Activated naive CD8-positive, alpha-beta T cell treated with anti-CD3 and anti-CD28 coated beads, Interleukin-2, amount 10 ng/mL, durations not matched to agents 7 days and 5 days (primary cell): ENCODE data around the gene STX5. TPM values are rescaled to one million over a fixed set of nuclear protein-coding genes. Genes with fewer than 3 reads are reported as not detected.
A peak's percentile ranks its signal among the peaks of the same experiment; 100 is the strongest.
"Not testable (repeated sequence)": the region's sequence is repeated elsewhere in the genome, so short reads cannot be mapped to it uniquely, and the experiment has no call there.

Experiments
- ATAC-seq: fragments of 150-1000 bp; cut with Tn5 transposase; one replicate; pipeline ENCODE4 v1.10.0; 2021; ENCODE audit warnings: low read depth, moderate library complexity
- POLR2A ChIA-PET: fragments of 350-600 bp; sonication (Branson Sonifier 250); formaldehyde crosslinking; loops from one replicate; lab custom pipeline; 2021; ENCODE audit warnings: antibody characterized with exemption; lab: Charles Lee
- DNase-seq: peaks from one replicate; pipeline ENCODE4 v3.0.0; 2021
- H3K27ac Mint-ChIP-seq: one replicate; pipeline ENCODE4 v1.8.0; 2022; ENCODE audit warnings: mild to moderate bottlenecking, mixed read lengths
- H3K27me3 Mint-ChIP-seq: one replicate; pipeline ENCODE4 v1.8.0; 2022; ENCODE audit warnings: mild to moderate bottlenecking, moderate library complexity, mixed read lengths
- H3K36me3 Mint-ChIP-seq: one replicate; pipeline ENCODE4 v1.8.0; 2021; ENCODE audit warnings: mild to moderate bottlenecking, mixed read lengths
- H3K4me1 Mint-ChIP-seq: one replicate; pipeline ENCODE4 v1.8.0; 2021; ENCODE audit warnings: mixed read lengths
- H3K4me3 Mint-ChIP-seq: one replicate; pipeline ENCODE4 v1.8.0; 2022; ENCODE audit warnings: mild to moderate bottlenecking, moderate library complexity, mixed read lengths
- H3K9me3 Mint-ChIP-seq: one replicate; pipeline ENCODE4 v1.8.0; 2021; ENCODE audit warnings: mixed read lengths
- total RNA-seq, 2 experiments: library from RNA; stranded (reverse); gene quantifications; one replicate each; pipeline ENCODE4 v1.2.3, GENCODE V29; 2021

STX5 gene, protein sequence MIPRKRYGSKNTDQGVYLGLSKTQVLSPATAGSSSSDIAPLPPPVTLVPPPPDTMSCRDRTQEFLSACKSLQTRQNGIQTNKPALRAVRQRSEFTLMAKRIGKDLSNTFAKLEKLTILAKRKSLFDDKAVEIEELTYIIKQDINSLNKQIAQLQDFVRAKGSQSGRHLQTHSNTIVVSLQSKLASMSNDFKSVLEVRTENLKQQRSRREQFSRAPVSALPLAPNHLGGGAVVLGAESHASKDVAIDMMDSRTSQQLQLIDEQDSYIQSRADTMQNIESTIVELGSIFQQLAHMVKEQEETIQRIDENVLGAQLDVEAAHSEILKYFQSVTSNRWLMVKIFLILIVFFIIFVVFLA
- 10 to 100 TPM; 43.4 to 44.3 TPM for total RNA-seq

DNA sequence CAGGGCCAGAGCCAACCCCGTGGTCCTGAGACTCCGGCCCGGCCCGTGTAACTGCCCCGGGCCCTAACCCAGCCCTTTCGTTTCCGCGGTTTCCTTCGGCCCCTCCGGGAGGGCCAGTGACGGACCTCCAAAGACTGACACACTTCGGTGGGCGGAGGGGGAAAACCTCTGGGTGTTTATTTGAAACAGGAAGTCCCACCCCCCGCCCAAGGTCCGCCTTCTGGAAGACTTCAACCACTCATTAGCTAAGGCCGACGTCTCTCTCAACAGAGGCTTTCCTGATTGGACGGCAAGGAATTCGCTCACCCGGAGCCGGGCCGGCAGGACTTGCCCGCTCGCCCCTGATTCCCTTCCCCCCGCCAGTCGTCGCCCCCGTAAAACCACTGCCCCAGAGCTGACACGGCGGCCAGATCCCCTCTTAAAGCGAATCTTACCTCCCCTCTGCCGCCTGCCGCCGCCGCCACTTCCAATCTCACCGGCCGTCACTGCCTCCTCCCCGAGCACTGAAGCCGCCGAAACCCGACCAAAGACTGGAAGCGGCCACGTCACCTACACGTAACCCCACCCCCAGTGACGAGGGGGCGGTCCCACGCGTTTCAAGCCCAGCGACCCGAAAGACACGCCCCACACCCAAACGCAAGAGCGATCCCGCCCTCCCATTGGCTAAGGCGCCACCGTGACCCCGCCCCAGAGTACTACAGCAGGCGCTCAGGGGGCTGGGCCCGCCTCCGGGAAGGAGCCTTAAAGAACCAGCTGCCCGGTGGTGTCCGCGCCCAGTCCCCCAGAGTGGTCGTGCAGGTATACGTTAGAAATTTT is at the start of gene STX5:
TSS of gene STX5 (minus strand) at position 532 of the 816 bp plus-strand sequence. CDS start 808 bp downstream, outside the sequence.
- no peaks in the 10 kb centered on the region for H3K27me3 Mint-ChIP-seq
- peaks cover 17% of the 10 kb centered on the region for H3K36me3 Mint-ChIP-seq
- peak within 1 kb of the TSS; percentile 99 for H3K4me3 Mint-ChIP-seq

DNA sequence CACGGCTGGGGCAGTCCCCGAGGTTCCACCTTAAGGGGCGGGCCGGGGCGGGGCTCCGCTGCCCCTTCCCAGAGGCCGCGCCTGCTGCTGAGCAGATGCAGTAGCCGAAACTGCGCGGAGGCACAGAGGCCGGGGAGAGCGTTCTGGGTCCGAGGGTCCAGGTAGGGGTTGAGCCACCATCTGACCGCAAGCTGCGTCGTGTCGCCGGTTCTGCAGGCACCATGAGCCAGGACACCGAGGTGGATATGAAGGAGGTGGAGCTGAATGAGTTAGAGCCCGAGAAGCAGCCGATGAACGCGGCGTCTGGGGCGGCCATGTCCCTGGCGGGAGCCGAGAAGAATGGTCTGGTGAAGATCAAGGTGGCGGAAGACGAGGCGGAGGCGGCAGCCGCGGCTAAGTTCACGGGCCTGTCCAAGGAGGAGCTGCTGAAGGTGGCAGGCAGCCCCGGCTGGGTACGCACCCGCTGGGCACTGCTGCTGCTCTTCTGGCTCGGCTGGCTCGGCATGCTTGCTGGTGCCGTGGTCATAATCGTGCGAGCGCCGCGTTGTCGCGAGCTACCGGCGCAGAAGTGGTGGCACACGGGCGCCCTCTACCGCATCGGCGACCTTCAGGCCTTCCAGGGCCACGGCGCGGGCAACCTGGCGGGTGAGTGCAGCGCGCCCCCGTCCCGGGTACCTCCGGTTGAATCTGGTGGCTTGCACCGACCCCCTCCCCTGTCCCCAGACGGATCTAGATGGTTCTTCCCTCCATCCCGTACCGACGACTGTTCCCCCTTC is 49.1 kb upstream of the STX5 start, which contains the start of gene SLC3A2:
TSS of gene SLC3A2 (plus strand) at position 94 of the 776 bp plus-strand sequence. CDS start at position 222, 128 bp downstream.
- ATAC-seq, result peak; percentile 83
- no peaks in the 10 kb centered on the region for H3K9me3 Mint-ChIP-seq
- H3K4me1 Mint-ChIP-seq, result peaks cover 40% of the 10 kb centered on the region
- H3K4me3 Mint-ChIP-seq, result peak within 1 kb of the TSS; percentile 100
- POLR2A ChIA-PET, result interaction anchor here (0.6 to 6.2 kb wide), 48 partner anchors 8 to 1350 kb away, joined by 3 to 117 read pairs (median 5); partner anchors contain the start of genes B3GAT3, EEF1G, GNG3 and HNRNPUL2
- H3K36me3 Mint-ChIP-seq, result peaks cover 42% of the 10 kb centered on the region
- peak; percentile 93 for DNase-seq
- H3K27ac Mint-ChIP-seq, result peak within 1 kb of the TSS; percentile 100
- H3K27me3 Mint-ChIP-seq, result no peaks in the 10 kb centered on the region

More for the DNA sequence above, at the start of gene STX5:
- DNase-seq (peak; percentile 99), ATAC-seq (peak; percentile 91)
- POLR2A ChIA-PET, result interaction anchor here (0.6 to 4.1 kb wide), 30 partner anchors 8 to 230 kb away, joined by 3 to 102 read pairs (median 5); partner anchors contain the start of genes CSKMT, HNRNPUL2, MTA2 and NXF1
- peak within 1 kb of the TSS; percentile 100 for H3K27ac Mint-ChIP-seq
- peaks cover 26% of the 10 kb centered on the region for H3K4me1 Mint-ChIP-seq
- no peaks in the 10 kb centered on the region for H3K9me3 Mint-ChIP-seq

DNA sequence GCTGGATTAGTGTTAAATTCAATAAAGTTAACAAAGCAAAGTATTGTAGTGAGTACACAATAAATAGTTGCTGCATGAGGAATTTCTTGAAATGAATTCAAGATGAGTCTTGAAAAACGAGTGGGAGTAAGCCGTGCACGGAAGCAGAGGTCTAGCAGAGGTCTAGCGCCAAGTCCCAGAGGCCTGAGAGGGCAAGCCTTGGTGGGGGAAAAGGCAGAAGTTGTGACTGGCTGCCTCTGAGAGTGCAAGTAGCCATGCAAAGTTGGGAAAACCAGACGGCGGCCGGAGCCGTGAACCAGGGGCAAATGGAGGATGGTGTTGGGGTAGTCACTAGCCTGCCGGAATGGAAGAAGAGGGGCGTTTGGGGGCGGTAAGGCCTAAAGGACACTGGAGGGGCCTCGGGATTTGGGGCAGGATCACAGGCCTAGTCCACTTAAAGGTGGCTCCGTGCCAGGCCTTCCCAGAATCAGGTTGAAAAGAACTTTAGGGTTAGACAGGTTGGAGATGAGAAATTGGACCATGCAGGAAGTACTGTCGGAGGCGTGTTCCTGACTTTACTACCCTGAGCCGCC is 48.5 kb upstream of the STX5 start:
- Mint-ChIP-seq H3K9me3 (no peaks in the 10 kb centered on the region), H3K27me3 (no peaks in the 10 kb centered on the region), H3K27ac (peak overlapping the region; percentile 100), H3K4me1 (peaks cover 35% of the 10 kb centered on the region), H3K36me3 (peaks cover 36% of the 10 kb centered on the region), H3K4me3 (peak overlapping the region; percentile 100)
- DNase-seq (peak; percentile 64), ATAC-seq (peak; percentile 3)
- POLR2A ChIA-PET, result interaction anchor here (0.9 to 6.2 kb wide), 23 partner anchors 10 to 478 kb away, joined by 3 to 117 read pairs (median 6); partner anchors contain the start of genes HNRNPUL2, LBHD1, MTA2 and NXF1

DNA sequence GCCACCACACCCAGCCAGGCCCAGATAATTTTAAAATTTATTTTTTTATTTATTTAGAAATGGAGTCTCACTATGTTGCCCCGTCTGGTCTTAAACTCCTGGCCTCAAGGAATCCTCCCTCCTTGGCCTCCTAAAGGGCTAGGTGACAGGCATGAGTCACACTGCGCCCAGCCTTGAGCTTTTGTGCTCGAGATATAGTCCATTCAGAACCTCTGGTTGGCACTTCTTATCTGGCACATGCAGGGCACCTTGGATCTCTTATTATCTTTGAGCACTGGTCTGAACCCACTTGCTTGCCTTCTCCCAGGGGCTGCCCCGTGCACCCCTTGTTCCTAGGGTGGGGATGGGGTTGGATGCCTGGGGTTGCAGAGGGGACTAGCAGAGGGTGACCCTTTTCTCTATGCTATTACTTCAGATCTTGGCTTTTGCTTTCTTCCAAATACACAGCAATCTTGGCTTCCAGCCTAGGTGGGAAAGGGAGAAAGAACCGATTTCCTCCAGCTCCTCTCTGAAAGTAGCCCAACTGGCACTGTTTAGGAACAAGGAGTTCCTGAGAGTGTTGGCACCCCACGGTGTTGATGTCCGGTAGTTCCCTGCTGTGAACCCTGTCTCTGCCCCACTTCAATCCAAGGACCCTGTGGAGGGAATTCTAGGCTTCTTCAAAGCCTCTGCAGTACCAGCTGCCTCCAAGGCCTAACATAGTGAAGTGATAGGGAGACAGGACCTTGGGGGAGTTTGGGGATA is 47.6 kb upstream of the STX5 start:
- POLR2A ChIA-PET, result interaction anchor here (1.9 to 6.2 kb wide), 5 partner anchors 26 to 208 kb away, joined by 16 to 117 read pairs (median 82); partner anchors contain the start of genes HNRNPUL2, LBHD1, TMEM179B and TTC9C
- Mint-ChIP-seq H3K27me3 (no peaks in the 10 kb centered on the region), H3K27ac (peak overlapping the region; percentile 100), H3K36me3 (peaks cover 32% of the 10 kb centered on the region), H3K4me1 (peaks cover 31% of the 10 kb centered on the region), H3K4me3 (peak overlapping the region; percentile 100), H3K9me3 (no peaks in the 10 kb centered on the region)
- DNase-seq (no peak), ATAC-seq (no peak)

DNA sequence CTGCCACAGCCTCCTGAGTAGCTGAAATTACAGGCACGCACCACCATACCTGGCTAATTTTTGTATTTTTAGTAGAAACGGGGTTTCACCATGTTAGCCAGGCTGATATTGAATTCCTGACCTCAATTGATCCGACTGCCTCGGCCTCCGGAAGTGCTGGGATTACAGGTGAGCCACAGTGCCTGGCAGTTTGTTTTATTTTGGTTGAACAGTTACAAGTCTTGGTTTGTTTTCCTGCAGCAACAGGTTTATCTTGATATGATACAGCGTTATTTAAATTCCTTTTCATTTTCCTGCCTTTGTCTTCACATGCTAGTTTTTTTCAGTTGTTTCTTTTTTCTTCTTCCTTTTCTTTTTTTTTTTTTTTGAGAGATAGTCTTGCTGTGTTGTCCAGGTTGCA is 44.9 kb upstream of the STX5 start:
- no peak for ATAC-seq
- POLR2A ChIA-PET, result no interaction called here
- no peaks in the 10 kb centered on the region for H3K27me3 Mint-ChIP-seq
- H3K4me3 Mint-ChIP-seq, result no peak overlapping the region
- H3K36me3 Mint-ChIP-seq, result peaks cover 10% of the 10 kb centered on the region
- no peak overlapping the region for H3K27ac Mint-ChIP-seq
- no peak for DNase-seq
- peaks cover 14% of the 10 kb centered on the region for H3K4me1 Mint-ChIP-seq
- H3K9me3 Mint-ChIP-seq, result no peaks in the 10 kb centered on the region

DNA sequence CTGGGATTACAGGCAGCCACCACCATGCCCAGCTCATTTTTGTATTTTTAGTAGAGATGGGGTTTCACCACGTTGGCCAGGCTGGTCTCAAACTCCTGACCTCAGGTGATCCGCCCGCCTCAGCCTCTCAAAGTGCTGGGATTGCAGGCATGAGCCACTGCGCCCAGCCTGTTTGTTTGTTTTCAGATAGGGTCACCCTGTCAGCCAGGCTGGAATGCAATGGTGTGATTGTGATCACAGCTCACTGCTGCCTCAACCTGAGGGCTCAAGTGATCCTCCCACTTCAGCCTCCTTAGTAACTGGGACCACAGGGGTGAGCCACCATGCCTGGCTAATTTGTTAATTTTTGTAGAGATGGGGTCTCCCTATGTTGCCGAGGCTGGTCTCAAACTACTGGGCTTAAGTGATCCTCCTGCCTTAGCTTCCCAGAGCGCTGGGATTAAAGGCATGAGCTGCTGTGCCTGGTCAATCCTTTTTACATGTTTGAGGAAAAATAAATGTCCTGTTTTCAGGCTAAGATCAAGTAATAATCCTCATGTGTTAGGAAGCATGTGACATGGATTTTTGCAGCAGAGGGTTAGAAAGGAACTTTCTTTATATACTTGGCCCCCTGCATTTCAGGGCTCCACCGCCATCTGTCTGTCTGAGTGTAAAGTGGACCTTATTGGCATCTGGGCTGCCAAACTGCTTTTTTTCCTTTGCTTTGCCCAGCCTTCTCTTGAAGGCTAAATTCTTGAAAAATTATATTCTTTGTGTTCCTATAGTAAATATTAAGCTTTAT is 44.0 kb upstream of the STX5 start:
- ATAC-seq (no peak), DNase-seq (no peak)
- no peak overlapping the region for H3K4me3 Mint-ChIP-seq
- H3K27me3 Mint-ChIP-seq, result no peaks in the 10 kb centered on the region
- H3K4me1 Mint-ChIP-seq, result peaks cover 14% of the 10 kb centered on the region
- H3K27ac Mint-ChIP-seq, result no peak overlapping the region
- H3K9me3 Mint-ChIP-seq, result no peaks in the 10 kb centered on the region
- POLR2A ChIA-PET, result interaction anchor here (0.5 to 4.4 kb wide), 2 partner anchors 34 to 67 kb away, joined by 3 to 16 read pairs; no protein-coding TSS in a partner anchor
- H3K36me3 Mint-ChIP-seq, result peaks cover 9% of the 10 kb centered on the region

DNA sequence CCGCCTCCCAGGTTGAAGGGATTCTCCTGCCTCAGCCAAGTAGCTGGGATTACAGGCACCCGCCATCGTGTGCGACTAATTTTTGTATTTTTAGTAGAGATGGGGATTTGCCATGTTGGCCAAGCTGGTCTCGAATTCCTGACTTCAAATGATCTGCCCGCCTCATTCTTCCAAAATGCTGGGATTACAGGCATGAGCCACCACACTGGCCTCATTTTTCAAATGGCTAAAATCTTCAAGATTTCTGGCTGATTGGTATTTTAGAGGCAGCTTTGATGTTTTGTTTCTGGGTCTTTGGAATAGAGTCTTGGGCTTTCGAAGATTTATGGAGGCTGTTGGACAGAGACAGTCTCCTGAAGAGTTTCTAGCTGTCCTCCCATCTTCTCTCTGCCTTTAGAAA is 43.0 kb upstream of the STX5 start:
- Mint-ChIP-seq H3K27ac (no peak overlapping the region), H3K36me3 (peaks cover 7% of the 10 kb centered on the region), H3K27me3 (no peaks in the 10 kb centered on the region), H3K4me3 (no peak overlapping the region), H3K9me3 (no peaks in the 10 kb centered on the region), H3K4me1 (peaks cover 7% of the 10 kb centered on the region)
- DNase-seq (no peak), ATAC-seq (no peak)
- POLR2A ChIA-PET, result interaction anchor here (0.6 to 4.4 kb wide), 4 partner anchors 10 to 43 kb away, joined by 3 to 16 read pairs (median 4); partner anchors contain the start of gene STX5

DNA sequence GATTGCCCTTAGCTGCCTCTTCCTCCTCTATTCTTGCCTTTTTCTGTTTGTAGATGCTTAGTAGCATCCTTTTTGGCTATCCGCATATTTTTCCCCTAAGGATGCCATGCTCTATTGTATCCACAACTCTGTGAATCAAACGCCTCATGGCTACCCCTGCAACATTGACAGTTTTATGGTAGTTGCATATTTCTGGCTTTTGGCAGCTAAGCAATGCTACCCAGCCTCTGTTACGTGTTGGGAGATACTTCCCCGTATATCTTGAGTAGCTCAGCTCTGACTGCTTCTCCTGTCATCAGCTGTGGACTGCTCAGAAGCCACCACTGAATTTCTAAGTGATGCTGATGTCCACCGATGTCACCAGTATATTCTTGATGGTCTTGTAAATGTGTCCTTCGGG is 33.8 kb upstream of the STX5 start:
- DNase-seq, result no peak

DNA sequence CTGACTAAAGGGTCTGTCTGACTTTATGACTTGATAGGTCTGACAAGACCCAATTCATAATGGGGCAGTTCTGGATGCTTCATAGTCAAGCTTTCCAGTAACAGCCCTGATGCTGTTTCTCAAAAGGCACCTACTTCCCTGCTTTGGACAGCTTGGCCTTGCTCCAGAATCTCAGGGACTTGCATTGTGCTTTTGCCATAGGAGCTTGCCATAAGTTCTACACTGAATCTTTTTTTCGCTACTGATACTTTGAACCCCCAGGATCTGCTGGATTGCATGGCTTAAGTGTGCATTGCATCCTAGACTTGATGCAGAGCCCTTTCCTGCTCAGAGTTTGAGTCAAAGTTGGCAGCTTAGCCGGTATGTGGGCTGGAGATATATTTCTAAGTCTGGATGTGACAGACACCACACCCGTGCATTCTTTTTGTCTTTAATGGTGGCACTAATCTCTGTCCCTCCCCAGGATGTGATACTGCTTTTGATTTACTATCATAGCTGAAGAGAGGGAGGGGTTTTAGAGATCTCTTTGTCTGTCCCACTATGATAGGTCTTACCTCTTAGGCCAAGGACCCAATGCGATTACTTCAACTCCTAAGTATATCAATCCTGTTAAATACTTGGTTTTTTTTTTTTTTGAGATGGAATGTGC is 32.0 kb upstream of the STX5 start:
- peaks cover 24% of the 10 kb centered on the region for H3K4me1 Mint-ChIP-seq
- POLR2A ChIA-PET, result interaction anchor here (0.7 to 7.6 kb wide), 4 partner anchors 17 to 184 kb away, joined by 4 to 76 read pairs (median 20); partner anchors contain the start of genes SLC3A2, TMEM179B and WDR74
- H3K4me3 Mint-ChIP-seq, result no peak overlapping the region
- H3K27me3 Mint-ChIP-seq, result no peaks in the 10 kb centered on the region
- no peaks in the 10 kb centered on the region for H3K9me3 Mint-ChIP-seq
- H3K27ac Mint-ChIP-seq, result no peak overlapping the region
- DNase-seq (no peak), ATAC-seq (no peak)
- peaks cover 1% of the 10 kb centered on the region for H3K36me3 Mint-ChIP-seq

More for the DNA sequence above, 33.8 kb upstream of the STX5 start:
- Mint-ChIP-seq H3K4me1 (peaks cover 15% of the 10 kb centered on the region), H3K36me3 (peaks cover 1% of the 10 kb centered on the region), H3K27me3 (no peaks in the 10 kb centered on the region), H3K9me3 (no peaks in the 10 kb centered on the region), H3K27ac (no peak overlapping the region), H3K4me3 (no peak overlapping the region)
- ATAC-seq, result no peak
- POLR2A ChIA-PET, result interaction anchor here (0.6 to 7.6 kb wide), 7 partner anchors 9 to 246 kb away, joined by 3 to 76 read pairs (median 6); partner anchors contain the start of genes SLC3A2, WDR74 and ZBTB3

DNA sequence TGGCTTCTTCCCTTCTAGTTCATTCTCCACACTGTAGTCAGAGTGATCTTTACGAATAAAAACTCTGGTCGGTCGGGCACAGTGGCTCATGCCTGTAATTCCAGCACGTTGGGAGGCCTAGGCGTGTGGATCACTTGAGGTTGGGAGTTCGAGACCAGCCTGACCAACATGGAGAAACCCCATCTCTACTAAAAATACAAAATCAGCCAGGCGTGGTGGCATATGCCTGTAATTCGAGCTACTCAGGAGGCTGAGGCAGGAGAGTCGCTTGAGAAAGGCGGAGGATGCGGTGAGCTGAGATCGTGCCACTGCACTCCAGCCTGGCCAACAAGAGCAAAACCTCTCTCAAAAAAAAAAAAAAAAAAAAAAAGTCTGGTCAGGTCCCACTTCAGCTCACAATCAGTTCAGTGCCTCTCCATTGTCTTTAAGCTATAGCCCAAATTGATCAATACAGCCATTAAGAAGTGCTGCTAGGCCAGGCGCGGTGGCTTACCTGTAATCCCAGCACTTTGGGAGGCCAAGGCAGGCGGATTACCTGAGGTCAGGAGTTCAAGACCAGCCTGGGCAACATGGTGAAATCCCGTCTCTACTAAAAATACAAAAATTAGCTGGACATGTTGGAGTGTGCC is 29.8 kb upstream of the STX5 start:
- ATAC-seq, H3K9me3 Mint-ChIP-seq, H3K36me3 Mint-ChIP-seq, H3K4me3 Mint-ChIP-seq, H3K27me3 Mint-ChIP-seq, DNase-seq: not testable (repeated sequence)
- Mint-ChIP-seq H3K27ac (peak overlapping the region; percentile 70), H3K4me1 (peaks cover 31% of the 10 kb centered on the region)
- POLR2A ChIA-PET, result interaction anchor here (0.6 to 7.6 kb wide), 13 partner anchors 9 to 152 kb away, joined by 3 to 76 read pairs (median 4); partner anchors contain the start of genes SLC3A2, STX5, TEX54 and TMEM179B
